Measurements from ENCODE around the gene CLOCK. TPM values are rescaled to one million over a fixed set of nuclear protein-coding genes. Genes with fewer than 3 reads are reported as not detected.
A peak's percentile ranks its signal among the peaks of the same experiment; 100 is the strongest.

CLOCK gene
- total and polyA plus RNA-seq, 2 experiments from 2014 or later: 10.0 to 15.3 TPM

GRCh38 chr4:55475394-55476243 lies 71.1 kb downstream of the CLOCK start:
- peaks cover 15% of the 10 kb centered on the region for H3K4me1 ChIP-seq (ENCODE audit: low read depth)
- no peak for TF ChIP-seq CTCF (IDR thresholded peaks at IDR 0.05; ENCODE audit: low read depth, low read length)
- peaks cover 27% of the 10 kb centered on the region for H3K36me3 ChIP-seq
- no peak overlapping the region for H3K4me3 ChIP-seq
- H3K9me3 ChIP-seq (ENCODE audit: low read depth): no peaks in the 10 kb centered on the region
- H3K27ac ChIP-seq: no peak overlapping the region
- DNase-seq (ENCODE audit: low read depth in 1 of 2, low spot score in 1 of 2): peak in 1 of 2 donors; percentile 74
- no peaks in the 10 kb centered on the region for H3K27me3 ChIP-seq

- Histone ChIP-seq H3K27ac (no peak overlapping the region), H3K36me3 (peaks cover 25% of the 10 kb centered on the region)
Measured at GRCh38 chr4:55469979-55470378, 76.7 kb downstream of the CLOCK start.

GRCh38 chr4:55468724-55469123 lies 78.0 kb downstream of the CLOCK start:
- Histone ChIP-seq H3K27ac (no peak overlapping the region), H3K9me3 (ENCODE audit: low read depth) (no peaks in the 10 kb centered on the region), H3K27me3 (no peaks in the 10 kb centered on the region), H3K36me3 (peaks cover 15% of the 10 kb centered on the region), H3K4me3 (no peak overlapping the region), H3K4me1 (ENCODE audit: low read depth) (no peaks in the 10 kb centered on the region)
- no peak for TF ChIP-seq CTCF (IDR thresholded peaks at IDR 0.05; ENCODE audit: low read depth, low read length)
- peak in 1 of 2 donors; percentile 52 for DNase-seq (ENCODE audit: low read depth in 1 of 2, low spot score in 1 of 2)

More at GRCh38 chr4:55469979-55470378, 76.7 kb downstream of the CLOCK start:
- Histone ChIP-seq H3K9me3 (ENCODE audit: low read depth) (no peaks in the 10 kb centered on the region), H3K4me3 (no peak overlapping the region), H3K27me3 (no peaks in the 10 kb centered on the region), H3K4me1 (ENCODE audit: low read depth) (no peaks in the 10 kb centered on the region)
- TF ChIP-seq CTCF (IDR thresholded peaks at IDR 0.05; ENCODE audit: low read depth, low read length): no peak
- no peak for DNase-seq (ENCODE audit: low read depth in 1 of 2, low spot score in 1 of 2)

GRCh38 chr4:55466001-55466400 lies 80.7 kb downstream of the CLOCK start:
- Histone ChIP-seq H3K27me3 (no peaks in the 10 kb centered on the region), H3K4me1 (ENCODE audit: low read depth) (no peaks in the 10 kb centered on the region), H3K4me3 (no peak overlapping the region), H3K36me3 (peaks cover 13% of the 10 kb centered on the region), H3K27ac (no peak overlapping the region), H3K9me3 (ENCODE audit: low read depth) (no peaks in the 10 kb centered on the region)
- no peak for TF ChIP-seq CTCF (IDR thresholded peaks at IDR 0.05; ENCODE audit: low read depth, low read length)
- no peak for DNase-seq (ENCODE audit: low read depth in 1 of 2, low spot score in 1 of 2)

GRCh38 chr4:55458611-55459010 lies 88.1 kb downstream of the CLOCK start:
- Histone ChIP-seq H3K4me1 (ENCODE audit: low read depth) (no peaks in the 10 kb centered on the region), H3K27ac (no peak overlapping the region)

More at GRCh38 chr4:55458611-55459010, 88.1 kb downstream of the CLOCK start:
- DNase-seq (ENCODE audit: low read depth in 1 of 2, low spot score in 1 of 2): no peak
- no peaks in the 10 kb centered on the region for H3K27me3 ChIP-seq
- no peaks in the 10 kb centered on the region for H3K9me3 ChIP-seq (ENCODE audit: low read depth)
- H3K4me3 ChIP-seq: no peak overlapping the region
- no peak for TF ChIP-seq CTCF (IDR thresholded peaks at IDR 0.05; ENCODE audit: low read depth, low read length)
- H3K36me3 ChIP-seq: peaks cover 38% of the 10 kb centered on the region

Data from cardiac muscle cell (in vitro differentiated cells and primary cell).